HCT116 (cell line): ENCODE data around the gene PLPPR3.

ENCODE experiments used
- CBX3 ChIP-seq: IDR thresholded peaks from 2 replicates; pipeline ENCODE4 v1.6.1; 2012; ENCODE audit warnings: low read depth
- CEBPB ChIP-seq: IDR thresholded peaks from 2 replicates; pipeline ENCODE4 v1.6.1; 2012; ENCODE audit warnings: low read depth
- CTCF ChIP-seq, 3 experiments: fragments of 200-600 bp in 1 of 3; sonication (generic) in 1 of 3; IDR thresholded peaks in 2 of 3; conservative IDR thresholded peaks in 1 of 3; 2 replicates each; pipeline ENCODE4 v1.5.1; 2012 to 2017; ENCODE audit warnings: low read depth in 2 of 3, low read length in 2 of 3, antibody characterized with exemption in 1 of 3, borderline replicate concordance in 1 of 3, control low read depth in 1 of 3, mild to moderate bottlenecking in 1 of 3, mixed read lengths in 1 of 3, mixed run types in 1 of 3, moderate library complexity in 1 of 3; ENCODE audit not compliant: insufficient read depth in 1 of 3
- EZH2 ChIP-seq: fragments of 200-600 bp; sonication (generic); IDR thresholded peaks from 2 replicates; pipeline ENCODE4 v1.6.1; 2017; ENCODE audit warnings: antibody characterized with exemption, mixed run types
- MAX ChIP-seq: IDR thresholded peaks from 2 replicates; pipeline ENCODE4 v1.6.1; 2012
- POLR2A ChIP-seq: IDR thresholded peaks from 2 replicates; pipeline ENCODE4 v1.7.0; 2011; ENCODE audit warnings: borderline replicate concordance; ENCODE audit not compliant: insufficient read depth, insufficient read length; ENCODE audit errors: extremely low read depth
- RAD21 ChIP-seq: IDR thresholded peaks from 2 replicates; pipeline ENCODE4 v1.6.1; 2012; ENCODE audit warnings: low read depth, mild to moderate bottlenecking
- REST ChIP-seq: IDR thresholded peaks from 2 replicates; pipeline ENCODE4 v1.6.1; 2012; ENCODE audit warnings: low read depth
- SIN3A ChIP-seq: IDR thresholded peaks from 2 replicates; pipeline ENCODE4 v1.6.1; 2012; ENCODE audit warnings: low read depth
- SP1 ChIP-seq: IDR thresholded peaks from 2 replicates; pipeline ENCODE4 v1.6.1; 2012; ENCODE audit warnings: low read depth
- SRF ChIP-seq: IDR thresholded peaks from 2 replicates; pipeline ENCODE4 v1.6.1; 2012; ENCODE audit warnings: low read depth
- YY1 ChIP-seq: IDR thresholded peaks from 2 replicates; pipeline ENCODE4 v1.6.1; 2011; ENCODE audit warnings: low read length, low read depth, moderate library complexity, mild to moderate bottlenecking; ENCODE audit not compliant: insufficient replicate concordance; ENCODE audit errors: extremely low read depth

- TF ChIP-seq CTCF (IDR thresholded peaks at IDR 0.05 in 2 of 3, conservative IDR thresholded peaks at IDR 0.05 in 1 of 3; ENCODE audit: borderline replicate concordance in 1 of 3, insufficient read depth in 1 of 3, low read depth in 2 of 3, low read length in 2 of 3), result no peak
- no peak for TF ChIP-seq EZH2
- TF ChIP-seq POLR2A, result no peak
- no peak for TF ChIP-seq MAX
- TF ChIP-seq CEBPB, result no peak
- no peak for TF ChIP-seq CBX3
- no peak for TF ChIP-seq SP1
- TF ChIP-seq RAD21, result no peak
- TF ChIP-seq REST, result no peak
- TF ChIP-seq YY1, result no peak
- TF ChIP-seq SRF, result no peak
- TF ChIP-seq SIN3A, result no peak
Observed at GRCh38 chr19:827710-828321, 6.1 kb upstream of the PLPPR3 start, which contains the start of gene AZU1.
